Stomach (tissue), 4 donors: ENCODE results near the gene NUP160.

Source experiments
- POLR2A ChIP-seq, 4 donors: fragments of 450-650 bp; IDR thresholded peaks; one replicate each; pipeline ENCODE4 v1.6.1; 2016; ENCODE audit warnings: antibody characterized with exemption in 4 of 4, control low read depth in 2 of 4, mild to moderate bottlenecking in 1 of 4, moderate library complexity in 1 of 4
- POLR2AphosphoS5 ChIP-seq, 3 donors: sonication (generic); formaldehyde crosslinking; IDR thresholded peaks; one replicate each; pipeline ENCODE4 v1.6.1; 2016; ENCODE audit warnings: antibody characterized with exemption in 3 of 3
- TF ChIP-seq, protein P1 (sequence below), 7 experiments: fragments of 450-650 bp in 4 of 7; fragments of 200-600 bp in 3 of 7; sonication (generic) in 3 of 7; IDR thresholded peaks; one replicate each; pipeline ENCODE4 v1.5.1; 2016 to 2019; ENCODE audit warnings: antibody characterized with exemption in 7 of 7, control low read depth in 2 of 7, mild to moderate bottlenecking in 1 of 7

DNA sequence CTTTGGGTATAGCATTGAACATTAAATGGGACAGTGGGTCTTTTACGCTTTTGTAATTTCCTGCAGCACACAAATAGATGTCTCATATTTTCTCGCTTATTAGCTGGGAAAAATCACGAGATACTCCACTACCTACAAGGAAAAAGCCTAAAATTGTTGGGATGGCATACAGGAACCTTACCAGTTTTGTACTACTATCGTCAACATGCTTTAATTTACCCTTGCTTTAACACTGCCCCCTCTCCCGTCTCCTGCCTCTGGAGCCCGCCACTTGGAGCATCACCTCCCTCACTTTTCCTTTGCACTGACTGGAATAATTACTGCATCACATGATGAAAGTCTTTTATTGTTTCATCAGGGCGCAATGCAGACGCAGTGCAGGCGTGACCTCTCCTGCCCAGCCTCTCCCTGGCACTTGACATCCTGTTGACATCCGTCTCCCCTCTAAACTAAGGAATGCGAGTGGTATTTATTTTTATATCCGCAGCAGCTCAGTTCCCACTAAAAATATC lies 80.0 kb downstream of the NUP160 start:
- TF ChIP-seq, protein P1, sequence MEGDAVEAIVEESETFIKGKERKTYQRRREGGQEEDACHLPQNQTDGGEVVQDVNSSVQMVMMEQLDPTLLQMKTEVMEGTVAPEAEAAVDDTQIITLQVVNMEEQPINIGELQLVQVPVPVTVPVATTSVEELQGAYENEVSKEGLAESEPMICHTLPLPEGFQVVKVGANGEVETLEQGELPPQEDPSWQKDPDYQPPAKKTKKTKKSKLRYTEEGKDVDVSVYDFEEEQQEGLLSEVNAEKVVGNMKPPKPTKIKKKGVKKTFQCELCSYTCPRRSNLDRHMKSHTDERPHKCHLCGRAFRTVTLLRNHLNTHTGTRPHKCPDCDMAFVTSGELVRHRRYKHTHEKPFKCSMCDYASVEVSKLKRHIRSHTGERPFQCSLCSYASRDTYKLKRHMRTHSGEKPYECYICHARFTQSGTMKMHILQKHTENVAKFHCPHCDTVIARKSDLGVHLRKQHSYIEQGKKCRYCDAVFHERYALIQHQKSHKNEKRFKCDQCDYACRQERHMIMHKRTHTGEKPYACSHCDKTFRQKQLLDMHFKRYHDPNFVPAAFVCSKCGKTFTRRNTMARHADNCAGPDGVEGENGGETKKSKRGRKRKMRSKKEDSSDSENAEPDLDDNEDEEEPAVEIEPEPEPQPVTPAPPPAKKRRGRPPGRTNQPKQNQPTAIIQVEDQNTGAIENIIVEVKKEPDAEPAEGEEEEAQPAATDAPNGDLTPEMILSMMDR (IDR thresholded peaks at IDR 0.05) = no peak
- TF ChIP-seq POLR2A (IDR thresholded peaks at IDR 0.05) (peak in 2 of 4 donors; percentile 41 to 57), POLR2AphosphoS5 (IDR thresholded peaks at IDR 0.05) (peak; percentile 95 to 97 (median 95))
